Measurements from ENCODE around the gene CAMKMT.

Gene CAMKMT

GRCh38 chr2:44433895-44434294, 72.1 kb downstream of the CAMKMT start:
- H3K4me3 ChIP-seq (ENCODE audit: insufficient read depth, low read depth, low read length, poor library complexity, severe bottlenecking) = no peak overlapping the region
- H3K4me1 ChIP-seq (ENCODE audit: control insufficient read depth, insufficient read depth, low read length, poor library complexity, severe bottlenecking) = no peaks in the 10 kb centered on the region
- H3K36me3 ChIP-seq (ENCODE audit: control insufficient read depth, insufficient read depth, low read length) = no peaks in the 10 kb centered on the region
- no peak for DNase-seq
- H3K27ac ChIP-seq (ENCODE audit: insufficient read depth, low read length, poor library complexity, severe bottlenecking) = no peak overlapping the region
- no peaks in the 10 kb centered on the region for H3K27me3 ChIP-seq (replicated peaks; ENCODE audit: control insufficient read depth, insufficient read depth, low read length, poor library complexity, severe bottlenecking)
- H3K9me3 ChIP-seq (ENCODE audit: control insufficient read depth, low read length) = no peaks in the 10 kb centered on the region

GRCh38 chr2:44441200-44441599, 79.5 kb downstream of the CAMKMT start:
- Histone ChIP-seq H3K27ac (ENCODE audit: insufficient read depth, low read length, poor library complexity, severe bottlenecking) (no peak overlapping the region), H3K9me3 (ENCODE audit: control insufficient read depth, low read length) (no peaks in the 10 kb centered on the region), H3K36me3 (ENCODE audit: control insufficient read depth, insufficient read depth, low read length) (no peaks in the 10 kb centered on the region), H3K27me3 (replicated peaks; ENCODE audit: control insufficient read depth, insufficient read depth, low read length, poor library complexity, severe bottlenecking) (no peaks in the 10 kb centered on the region), H3K4me1 (ENCODE audit: control insufficient read depth, insufficient read depth, low read length, poor library complexity, severe bottlenecking) (no peaks in the 10 kb centered on the region), H3K4me3 (ENCODE audit: insufficient read depth, low read depth, low read length, poor library complexity, severe bottlenecking) (no peak overlapping the region)
- DNase-seq = no peak

GRCh38 chr2:44442019-44442418, 80.3 kb downstream of the CAMKMT start:
- Histone ChIP-seq H3K27ac (ENCODE audit: insufficient read depth, low read length, poor library complexity, severe bottlenecking) (no peak overlapping the region), H3K36me3 (ENCODE audit: control insufficient read depth, insufficient read depth, low read length) (no peaks in the 10 kb centered on the region), H3K4me1 (ENCODE audit: control insufficient read depth, insufficient read depth, low read length, poor library complexity, severe bottlenecking) (no peaks in the 10 kb centered on the region), H3K9me3 (ENCODE audit: control insufficient read depth, low read length) (no peaks in the 10 kb centered on the region), H3K27me3 (replicated peaks; ENCODE audit: control insufficient read depth, insufficient read depth, low read length, poor library complexity, severe bottlenecking) (no peaks in the 10 kb centered on the region), H3K4me3 (ENCODE audit: insufficient read depth, low read depth, low read length, poor library complexity, severe bottlenecking) (no peak overlapping the region)
- no peak for DNase-seq

GRCh38 chr2:44443517-44443916, 81.8 kb downstream of the CAMKMT start:
- Histone ChIP-seq H3K36me3 (ENCODE audit: control insufficient read depth, insufficient read depth, low read length) (no peaks in the 10 kb centered on the region), H3K4me1 (ENCODE audit: control insufficient read depth, insufficient read depth, low read length, poor library complexity, severe bottlenecking) (no peaks in the 10 kb centered on the region), H3K4me3 (ENCODE audit: insufficient read depth, low read depth, low read length, poor library complexity, severe bottlenecking) (no peak overlapping the region), H3K27me3 (replicated peaks; ENCODE audit: control insufficient read depth, insufficient read depth, low read length, poor library complexity, severe bottlenecking) (no peaks in the 10 kb centered on the region), H3K9me3 (ENCODE audit: control insufficient read depth, low read length) (no peaks in the 10 kb centered on the region), H3K27ac (ENCODE audit: insufficient read depth, low read length, poor library complexity, severe bottlenecking) (no peak overlapping the region)
- no peak for DNase-seq

GRCh38 chr2:44444881-44445280, 83.1 kb downstream of the CAMKMT start:
- no peaks in the 10 kb centered on the region for H3K9me3 ChIP-seq (ENCODE audit: control insufficient read depth, low read length)
- no peak overlapping the region for H3K27ac ChIP-seq (ENCODE audit: insufficient read depth, low read length, poor library complexity, severe bottlenecking)
- H3K4me3 ChIP-seq (ENCODE audit: insufficient read depth, low read depth, low read length, poor library complexity, severe bottlenecking) = no peak overlapping the region
- no peaks in the 10 kb centered on the region for H3K4me1 ChIP-seq (ENCODE audit: control insufficient read depth, insufficient read depth, low read length, poor library complexity, severe bottlenecking)
- H3K27me3 ChIP-seq (replicated peaks; ENCODE audit: control insufficient read depth, insufficient read depth, low read length, poor library complexity, severe bottlenecking) = no peaks in the 10 kb centered on the region
- DNase-seq = no peak
- H3K36me3 ChIP-seq (ENCODE audit: control insufficient read depth, insufficient read depth, low read length) = no peaks in the 10 kb centered on the region

GRCh38 chr2:44448860-44449527, 87.2 kb downstream of the CAMKMT start:
- Histone ChIP-seq H3K27ac (ENCODE audit: insufficient read depth, low read length, poor library complexity, severe bottlenecking) (no peak overlapping the region), H3K4me3 (ENCODE audit: insufficient read depth, low read depth, low read length, poor library complexity, severe bottlenecking) (no peak overlapping the region), H3K27me3 (replicated peaks; ENCODE audit: control insufficient read depth, insufficient read depth, low read length, poor library complexity, severe bottlenecking) (no peaks in the 10 kb centered on the region), H3K9me3 (ENCODE audit: control insufficient read depth, low read length) (no peaks in the 10 kb centered on the region), H3K36me3 (ENCODE audit: control insufficient read depth, insufficient read depth, low read length) (no peaks in the 10 kb centered on the region), H3K4me1 (ENCODE audit: control insufficient read depth, insufficient read depth, low read length, poor library complexity, severe bottlenecking) (no peaks in the 10 kb centered on the region)
- no peak for DNase-seq

- Histone ChIP-seq H3K4me1 (ENCODE audit: control insufficient read depth, insufficient read depth, low read length, poor library complexity, severe bottlenecking) (no peaks in the 10 kb centered on the region), H3K36me3 (ENCODE audit: control insufficient read depth, insufficient read depth, low read length) (no peaks in the 10 kb centered on the region), H3K27me3 (replicated peaks; ENCODE audit: control insufficient read depth, insufficient read depth, low read length, poor library complexity, severe bottlenecking) (no peaks in the 10 kb centered on the region), H3K9me3 (ENCODE audit: control insufficient read depth, low read length) (no peaks in the 10 kb centered on the region), H3K4me3 (ENCODE audit: insufficient read depth, low read depth, low read length, poor library complexity, severe bottlenecking) (no peak overlapping the region), H3K27ac (ENCODE audit: insufficient read depth, low read length, poor library complexity, severe bottlenecking) (no peak overlapping the region)
- no peak for DNase-seq
Measured at GRCh38 chr2:44450082-44450481, 88.3 kb downstream of the CAMKMT start.

GRCh38 chr2:44450806-44451205, 89.1 kb downstream of the CAMKMT start:
- no peaks in the 10 kb centered on the region for H3K36me3 ChIP-seq (ENCODE audit: control insufficient read depth, insufficient read depth, low read length)
- no peak for DNase-seq
- no peaks in the 10 kb centered on the region for H3K4me1 ChIP-seq (ENCODE audit: control insufficient read depth, insufficient read depth, low read length, poor library complexity, severe bottlenecking)
- H3K27me3 ChIP-seq (replicated peaks; ENCODE audit: control insufficient read depth, insufficient read depth, low read length, poor library complexity, severe bottlenecking) = no peaks in the 10 kb centered on the region
- H3K27ac ChIP-seq (ENCODE audit: insufficient read depth, low read length, poor library complexity, severe bottlenecking) = no peak overlapping the region
- H3K4me3 ChIP-seq (ENCODE audit: insufficient read depth, low read depth, low read length, poor library complexity, severe bottlenecking) = no peak overlapping the region
- no peaks in the 10 kb centered on the region for H3K9me3 ChIP-seq (ENCODE audit: control insufficient read depth, low read length)

GRCh38 chr2:44452069-44452583, 90.4 kb downstream of the CAMKMT start:
- Histone ChIP-seq H3K36me3 (ENCODE audit: control insufficient read depth, insufficient read depth, low read length) (no peaks in the 10 kb centered on the region), H3K4me3 (ENCODE audit: insufficient read depth, low read depth, low read length, poor library complexity, severe bottlenecking) (no peak overlapping the region)

GRCh38 chr2:44453259-44453658, 91.5 kb downstream of the CAMKMT start:
- DNase-seq = no peak
- Histone ChIP-seq H3K27ac (ENCODE audit: insufficient read depth, low read length, poor library complexity, severe bottlenecking) (no peak overlapping the region), H3K4me1 (ENCODE audit: control insufficient read depth, insufficient read depth, low read length, poor library complexity, severe bottlenecking) (no peaks in the 10 kb centered on the region), H3K27me3 (replicated peaks; ENCODE audit: control insufficient read depth, insufficient read depth, low read length, poor library complexity, severe bottlenecking) (no peaks in the 10 kb centered on the region), H3K9me3 (ENCODE audit: control insufficient read depth, low read length) (no peaks in the 10 kb centered on the region), H3K36me3 (ENCODE audit: control insufficient read depth, insufficient read depth, low read length) (no peaks in the 10 kb centered on the region), H3K4me3 (ENCODE audit: insufficient read depth, low read depth, low read length, poor library complexity, severe bottlenecking) (no peak overlapping the region)

More at GRCh38 chr2:44452069-44452583, 90.4 kb downstream of the CAMKMT start:
- no peak for DNase-seq
- Histone ChIP-seq H3K27me3 (replicated peaks; ENCODE audit: control insufficient read depth, insufficient read depth, low read length, poor library complexity, severe bottlenecking) (no peaks in the 10 kb centered on the region), H3K27ac (ENCODE audit: insufficient read depth, low read length, poor library complexity, severe bottlenecking) (no peak overlapping the region), H3K4me1 (ENCODE audit: control insufficient read depth, insufficient read depth, low read length, poor library complexity, severe bottlenecking) (no peaks in the 10 kb centered on the region), H3K9me3 (ENCODE audit: control insufficient read depth, low read length) (no peaks in the 10 kb centered on the region)
